Central memory CD8-positive, alpha-beta T cell (primary cell): Measurements from ENCODE around the gene KLHDC1.
"Not testable (repeated sequence)": the region's sequence is repeated elsewhere in the genome, so short reads cannot be mapped to it uniquely, and the experiment has no call there.

Source experiments
- ATAC-seq: fragments of 150-1000 bp; cut with Tn5 transposase; replicated peaks from 2 replicates; pipeline ENCODE4 v1.10.0; 2022; ENCODE audit warnings: mild to moderate bottlenecking, moderate FRiP score, moderate number of reproducible peaks; ENCODE audit not compliant: poor library complexity, severe bottlenecking; ENCODE audit errors: extremely low read depth
- DNase-seq, 2 donors: peaks; one replicate each; pipeline ENCODE4 v3.0.0; 2021; ENCODE audit warnings: low spot score in 2 of 2
- H3K27ac Mint-ChIP-seq: one replicate; pipeline ENCODE4 v1.8.0; 2022; ENCODE audit warnings: low read depth, mild to moderate bottlenecking, moderate library complexity, mixed read lengths
- H3K27me3 Mint-ChIP-seq: one replicate; pipeline ENCODE4 v1.8.0; 2022; ENCODE audit warnings: mixed read lengths
- H3K36me3 Mint-ChIP-seq: one replicate; pipeline ENCODE4 v1.8.0; 2022; ENCODE audit warnings: mild to moderate bottlenecking, moderate library complexity, mixed read lengths; ENCODE audit not compliant: insufficient read depth
- H3K4me1 Mint-ChIP-seq: one replicate; pipeline ENCODE4 v1.8.0; 2022; ENCODE audit warnings: mixed read lengths
- H3K4me3 Mint-ChIP-seq: one replicate; pipeline ENCODE4 v1.8.0; 2022; ENCODE audit warnings: mild to moderate bottlenecking, moderate library complexity, mixed read lengths
- H3K9me3 Mint-ChIP-seq: one replicate; pipeline ENCODE4 v1.8.0; 2022; ENCODE audit warnings: mixed read lengths

The KLHDC1 gene

GRCh38 chr14:49688701-49689030, 4.3 kb upstream of the KLHDC1 start:
- H3K27ac Mint-ChIP-seq, result peak overlapping the region; percentile 74
- no peaks in the 10 kb centered on the region for H3K9me3 Mint-ChIP-seq
- peak overlapping the region; percentile 79 for H3K4me3 Mint-ChIP-seq
- ATAC-seq, result no peak
- peaks cover 13% of the 10 kb centered on the region for H3K36me3 Mint-ChIP-seq
- H3K27me3 Mint-ChIP-seq, result no peaks in the 10 kb centered on the region
- H3K4me1 Mint-ChIP-seq, result peaks cover 14% of the 10 kb centered on the region
- no peak for DNase-seq

- Mint-ChIP-seq H3K4me1 (peaks cover 21% of the 10 kb centered on the region), H3K9me3 (no peaks in the 10 kb centered on the region), H3K36me3 (peaks cover 18% of the 10 kb centered on the region), H3K27me3 (no peaks in the 10 kb centered on the region), H3K27ac (no peak overlapping the region), H3K4me3 (no peak overlapping the region)
- DNase-seq, result no peak
- no peak for ATAC-seq
Measured at GRCh38 chr14:49691031-49691430, 1.9 kb upstream of the KLHDC1 start.

- ATAC-seq, result no peak
- Mint-ChIP-seq H3K4me3 (peak overlapping the region; percentile 80), H3K27ac (peak overlapping the region; percentile 79), H3K36me3 (peaks cover 16% of the 10 kb centered on the region), H3K9me3 (no peaks in the 10 kb centered on the region), H3K27me3 (no peaks in the 10 kb centered on the region), H3K4me1 (peaks cover 17% of the 10 kb centered on the region)
- DNase-seq, result no peak
Measured at GRCh38 chr14:49692193-49692757, 645 bp upstream of the KLHDC1 start.

- H3K9me3 Mint-ChIP-seq, DNase-seq, H3K27me3 Mint-ChIP-seq, ATAC-seq: not testable (repeated sequence)
- Mint-ChIP-seq H3K27ac (peak overlapping the region; percentile 79), H3K4me3 (peak overlapping the region; percentile 80), H3K36me3 (peaks cover 12% of the 10 kb centered on the region), H3K4me1 (peaks cover 13% of the 10 kb centered on the region)
Measured at GRCh38 chr14:49693735-49694124, 810 bp downstream of the KLHDC1 start.

DNA sequence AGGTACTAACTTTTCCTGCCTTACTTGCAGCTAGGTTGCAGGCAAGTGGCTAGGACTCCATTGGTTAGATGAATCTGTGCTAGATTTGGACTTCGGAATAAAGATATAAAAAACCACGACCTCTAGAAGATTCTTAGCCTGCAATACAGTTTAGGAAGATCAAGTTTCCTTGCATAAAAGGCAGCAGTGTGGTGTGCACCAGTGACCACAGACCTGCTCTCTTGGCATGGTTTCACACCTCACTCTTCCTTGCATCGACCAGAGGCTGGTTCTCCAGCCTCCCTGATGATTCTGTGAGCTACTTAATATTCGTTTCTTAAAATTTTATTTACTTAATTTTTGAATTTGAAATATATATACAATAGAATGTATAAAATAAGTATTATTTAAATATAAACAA, 9.8 kb downstream of the KLHDC1 start:
- Mint-ChIP-seq H3K4me1 (peaks cover 9% of the 10 kb centered on the region), H3K4me3 (no peak overlapping the region), H3K27me3 (no peaks in the 10 kb centered on the region), H3K9me3 (no peaks in the 10 kb centered on the region), H3K27ac (no peak overlapping the region), H3K36me3 (peaks cover 12% of the 10 kb centered on the region)
- no peak for ATAC-seq
- no peak for DNase-seq

GRCh38 chr14:49703965-49704364, 11.0 kb downstream of the KLHDC1 start:
- no peak overlapping the region for H3K27ac Mint-ChIP-seq
- peaks cover 9% of the 10 kb centered on the region for H3K4me1 Mint-ChIP-seq
- ATAC-seq (no peak), DNase-seq (no peak)
- H3K36me3 Mint-ChIP-seq, result peaks cover 12% of the 10 kb centered on the region
- H3K27me3 Mint-ChIP-seq, result no peaks in the 10 kb centered on the region
- no peaks in the 10 kb centered on the region for H3K9me3 Mint-ChIP-seq
- no peak overlapping the region for H3K4me3 Mint-ChIP-seq

DNA sequence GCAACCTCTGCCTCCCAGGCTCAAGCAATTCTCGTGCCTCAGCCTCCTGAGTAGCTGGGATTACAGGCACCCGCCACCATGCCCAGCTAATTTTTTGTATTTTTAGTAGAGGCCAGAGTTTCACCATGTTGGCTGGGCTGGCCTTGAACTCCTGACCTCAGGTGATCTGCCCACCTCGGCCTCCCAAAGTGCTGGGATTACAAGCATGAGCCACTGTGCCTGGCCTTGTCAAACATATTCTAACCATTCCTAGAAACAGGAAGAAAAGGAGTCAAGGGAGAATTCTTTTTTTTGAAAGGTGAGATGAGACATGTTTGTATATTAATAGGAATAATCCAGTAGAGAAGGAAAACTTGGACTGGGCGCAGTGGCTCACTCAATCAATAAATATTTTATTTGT, 11.6 kb downstream of the KLHDC1 start:
- H3K27ac Mint-ChIP-seq, H3K9me3 Mint-ChIP-seq, ATAC-seq, H3K27me3 Mint-ChIP-seq, H3K4me3 Mint-ChIP-seq, H3K4me1 Mint-ChIP-seq, DNase-seq: not testable (repeated sequence)
- H3K36me3 Mint-ChIP-seq, result peaks cover 14% of the 10 kb centered on the region

DNA sequence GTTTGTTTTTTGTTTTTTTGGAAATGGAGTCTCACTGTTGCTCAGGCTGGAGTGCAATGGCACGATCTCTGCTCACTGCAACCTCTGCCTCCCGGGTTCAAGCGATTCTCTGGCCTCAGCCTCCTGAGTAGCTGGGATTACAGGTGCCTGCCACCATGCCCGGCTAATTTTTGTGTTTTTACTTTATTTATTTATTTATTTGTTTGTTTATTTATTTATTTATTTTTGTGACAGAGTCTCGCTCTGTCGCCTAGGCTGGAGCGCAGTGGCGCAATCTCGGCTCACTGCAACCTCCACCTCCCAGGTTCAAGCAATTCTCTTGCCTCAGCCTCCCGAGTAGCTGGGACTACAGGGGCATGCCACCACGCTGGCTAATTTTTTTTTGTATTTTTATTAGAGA, 18.1 kb downstream of the KLHDC1 start:
- ATAC-seq, H3K4me1 Mint-ChIP-seq, DNase-seq, H3K4me3 Mint-ChIP-seq, H3K9me3 Mint-ChIP-seq, H3K27me3 Mint-ChIP-seq, H3K27ac Mint-ChIP-seq, H3K36me3 Mint-ChIP-seq: not testable (repeated sequence)

DNA sequence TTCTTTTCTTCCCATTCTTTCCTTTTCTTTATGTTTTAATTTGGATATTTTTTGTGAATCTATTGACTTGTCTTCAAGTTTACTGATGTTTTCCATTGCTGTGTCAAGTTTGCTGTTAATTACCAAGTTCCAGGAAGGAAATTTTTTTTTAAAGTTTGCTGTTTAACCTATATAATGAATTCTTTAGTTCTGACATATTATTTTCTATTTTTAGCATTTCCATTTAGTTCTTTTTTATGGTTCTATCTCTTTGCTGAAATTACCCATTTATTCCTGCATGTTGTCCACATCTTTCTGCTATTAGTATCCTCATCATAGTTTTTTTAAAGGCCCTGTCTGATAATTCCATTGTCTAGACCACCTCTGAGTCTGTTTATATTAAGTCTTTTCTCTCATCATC, 27.8 kb downstream of the KLHDC1 start:
- ATAC-seq (no peak), DNase-seq (no peak)
- H3K36me3 Mint-ChIP-seq, result peaks cover 9% of the 10 kb centered on the region
- H3K4me3 Mint-ChIP-seq, result no peak overlapping the region
- no peaks in the 10 kb centered on the region for H3K4me1 Mint-ChIP-seq
- peak overlapping the region; percentile 44 for H3K27ac Mint-ChIP-seq
- H3K27me3 Mint-ChIP-seq, result no peaks in the 10 kb centered on the region
- H3K9me3 Mint-ChIP-seq, result no peaks in the 10 kb centered on the region

GRCh38 chr14:49721733-49722435, 29.0 kb downstream of the KLHDC1 start:
- not testable (repeated sequence) for H3K4me3 Mint-ChIP-seq, H3K27me3 Mint-ChIP-seq, H3K4me1 Mint-ChIP-seq, DNase-seq, H3K9me3 Mint-ChIP-seq, ATAC-seq, H3K27ac Mint-ChIP-seq
- H3K36me3 Mint-ChIP-seq, result peaks cover 12% of the 10 kb centered on the region

DNA sequence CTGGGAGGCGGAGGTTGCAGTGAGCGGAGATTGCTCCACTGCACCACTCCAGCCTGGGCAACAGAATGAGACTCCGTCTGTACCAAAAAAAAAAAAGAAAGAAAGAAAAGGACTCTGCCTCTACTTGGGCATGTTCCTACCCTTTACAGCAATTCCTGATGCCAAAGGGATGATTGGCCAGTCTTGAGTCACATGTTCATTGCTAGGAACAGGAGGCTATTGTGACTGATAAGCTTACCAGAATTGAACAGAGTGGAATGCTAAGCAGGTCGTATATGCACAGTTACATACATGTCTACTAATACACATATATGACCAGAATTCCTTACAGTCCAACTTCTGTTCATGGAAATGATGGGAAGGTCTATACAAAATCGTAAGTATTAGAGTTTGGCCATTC, 34.3 kb downstream of the KLHDC1 start:
- Mint-ChIP-seq H3K27me3 (no peaks in the 10 kb centered on the region), H3K4me3 (no peak overlapping the region), H3K9me3 (no peaks in the 10 kb centered on the region), H3K36me3 (peaks cover 19% of the 10 kb centered on the region), H3K27ac (no peak overlapping the region), H3K4me1 (no peaks in the 10 kb centered on the region)
- no peak for ATAC-seq
- DNase-seq, result no peak

- H3K27me3 Mint-ChIP-seq, result no peaks in the 10 kb centered on the region
- H3K4me3 Mint-ChIP-seq, result no peak overlapping the region
- no peaks in the 10 kb centered on the region for H3K4me1 Mint-ChIP-seq
- no peaks in the 10 kb centered on the region for H3K9me3 Mint-ChIP-seq
- no peak overlapping the region for H3K27ac Mint-ChIP-seq
- ATAC-seq (no peak), DNase-seq (no peak)
- peaks cover 8% of the 10 kb centered on the region for H3K36me3 Mint-ChIP-seq
Measured at GRCh38 chr14:49732896-49733295, 40.0 kb downstream of the KLHDC1 start.

GRCh38 chr14:49733836-49734235, 40.9 kb downstream of the KLHDC1 start:
- DNase-seq (no peak), ATAC-seq (no peak)
- no peaks in the 10 kb centered on the region for H3K9me3 Mint-ChIP-seq
- peaks cover 8% of the 10 kb centered on the region for H3K36me3 Mint-ChIP-seq
- no peaks in the 10 kb centered on the region for H3K27me3 Mint-ChIP-seq
- no peak overlapping the region for H3K4me3 Mint-ChIP-seq
- no peak overlapping the region for H3K27ac Mint-ChIP-seq
- no peaks in the 10 kb centered on the region for H3K4me1 Mint-ChIP-seq
